D721Med (cell line): ENCODE data around the gene IQCN.

Source experiments
- DNase-seq: peaks from one replicate; pipeline ENCODE4 v3.0.0; 2011; ENCODE audit warnings: low spot score; ENCODE audit not compliant: insufficient read length
- FAIRE-seq: peaks from 2 replicates; lab custom pipeline; 2011; peaks lifted over from hg19 to GRCh38; lab: Jason Lieb, UNC
- CTCF ChIP-seq: IDR thresholded peaks from 2 replicates; pipeline ENCODE4 v1.5.1; 2012; ENCODE audit warnings: mild to moderate bottlenecking, control low read depth; ENCODE audit not compliant: insufficient read depth; ENCODE audit errors: missing control alignments

The IQCN gene

GRCh38 chr19:18223860-18224524, 50.3 kb downstream of the IQCN start:
- no peak for DNase-seq
- no peak for FAIRE-seq
- TF ChIP-seq CTCF: no peak

- DNase-seq (no peak), FAIRE-seq (no peak)
- TF ChIP-seq CTCF: no peak
These were observed 52.2 kb downstream of the IQCN start for GRCh38 chr19:18221815-18222725.

GRCh38 chr19:18220632-18221275, 53.5 kb downstream of the IQCN start:
- no peak for DNase-seq
- no peak for TF ChIP-seq CTCF
- FAIRE-seq: no peak

GRCh38 chr19:18219911-18220631, 54.2 kb downstream of the IQCN start:
- DNase-seq (no peak), FAIRE-seq (no peak)
- no peak for TF ChIP-seq CTCF

DNA sequence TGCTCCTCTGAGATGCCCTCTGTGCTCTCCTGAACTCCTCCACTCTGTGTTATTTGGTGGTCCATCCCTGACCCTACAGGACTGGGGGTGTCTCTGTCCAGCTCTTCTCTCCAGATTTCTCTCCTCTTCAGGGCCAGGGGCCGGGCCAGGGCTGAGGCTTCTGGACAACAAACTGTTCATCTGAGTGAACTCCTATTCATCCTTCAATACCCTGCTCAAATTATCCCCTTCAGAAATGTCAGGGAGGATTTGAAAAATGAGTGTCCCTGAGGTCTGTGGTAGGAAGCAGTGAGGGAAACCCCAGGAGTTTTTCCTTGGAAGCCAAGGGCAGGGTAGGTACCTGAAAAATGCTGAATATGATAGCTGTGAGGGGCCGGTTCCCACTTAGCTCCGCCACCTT, 55.7 kb downstream of the IQCN start:
- TF ChIP-seq CTCF: no peak
- FAIRE-seq (no peak), DNase-seq (no peak)

DNA sequence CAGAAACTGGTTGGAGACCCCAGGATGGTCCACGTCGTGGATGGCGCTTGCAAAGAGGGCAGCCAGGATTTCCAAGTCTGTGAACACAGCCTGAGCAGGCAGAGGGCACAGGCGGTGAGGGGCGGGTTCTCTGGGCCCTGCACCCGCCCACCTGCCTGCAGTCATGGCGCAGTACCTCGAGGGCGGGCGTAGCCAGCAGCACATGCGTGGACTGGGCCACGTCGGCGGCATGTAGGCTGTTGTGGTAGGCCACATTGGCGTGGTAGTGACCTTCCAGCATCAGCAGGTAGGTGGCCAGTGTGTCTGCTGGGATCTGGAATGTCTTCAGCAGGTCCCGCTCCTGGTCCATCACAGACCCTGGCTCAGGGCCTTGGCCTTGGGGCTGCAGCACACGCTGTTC, 56.1 kb downstream of the IQCN start:
- no peak for DNase-seq
- no peak for FAIRE-seq
- TF ChIP-seq CTCF: no peak
